ENCODE data around the gene POU6F1. TPM values are rescaled to one million over a fixed set of nuclear protein-coding genes. Genes with fewer than 3 reads are reported as not detected.

The POU6F1 gene
- total and polyA plus RNA-seq, 2 of the 8 experiments (the other 6 are each of a cell fraction or from before 2014, with no cell fraction given), result 5.6 to 8.7 TPM

GRCh38 chr12:51187370-51187987, 30.4 kb downstream of the POU6F1 start:
- no peak overlapping the region for H3K4me2 ChIP-seq (ENCODE audit: insufficient read depth in 1 of 2, low read depth in 2 of 2, low read length in 2 of 2)
- H3K56ac ChIP-seq (replicated peaks; ENCODE audit: insufficient read length, low read depth, low read length), result no peak overlapping the region
- no peak overlapping the region for H3K4me3 ChIP-seq (ENCODE audit: extremely low read depth in 1 of 4, insufficient read depth in 2 of 4, low read depth in 3 of 4, low read length in 4 of 4)
- DNase-seq (ENCODE audit: low read depth in 1 of 2, low spot score in 2 of 2), result no peak
- 82% methylated on average over 5 of the region's 5 CpGs; no CpG with 5 or more reads in 1 of the 2 experiments for WGBS, 2 experiments (ENCODE audit: extremely low coverage in 1 of 2, insufficient coverage in 1 of 2, insufficient read length in 1 of 2, insufficient replicate concordance in 2 of 2, low coverage in 1 of 2, low lambda C conversion rate in 2 of 2, missing lambda C conversion rate in 1 of 2)
- H2BK5ac ChIP-seq (ENCODE audit: low read depth, low read length), result no peak overlapping the region
- H2AK5ac ChIP-seq (ENCODE audit: low read depth, low read length), result no peak overlapping the region
- H4K91ac ChIP-seq (replicated peaks; ENCODE audit: insufficient read length, low read length), result no peak overlapping the region
- H3K79me1 ChIP-seq (ENCODE audit: low read depth, low read length), result no peaks in the 10 kb centered on the region
- H2BK20ac ChIP-seq (ENCODE audit: low read length), result no peak overlapping the region
- H3K23me2 ChIP-seq (ENCODE audit: low read depth, low read length), result no peaks in the 10 kb centered on the region
- H2BK120ac ChIP-seq (replicated peaks; ENCODE audit: low read depth, low read length), result no peak overlapping the region
- FAIRE-seq, result no peak
- H3K27ac ChIP-seq (ENCODE audit: low read depth, low read length), result no peak overlapping the region
- no peak overlapping the region for H4K8ac ChIP-seq (ENCODE audit: extremely low read depth, insufficient read depth, low read length)
- H3K27me3 ChIP-seq (replicated peaks in 1 of 4; ENCODE audit: control insufficient read depth in 3 of 4, extremely low read depth in 1 of 4, insufficient read depth in 3 of 4, low read length in 3 of 4), result no peaks in the 10 kb centered on the region; a peak in 1 of 7 replicates
- no peaks in the 10 kb centered on the region for H3K79me2 ChIP-seq (ENCODE audit: control insufficient read depth in 1 of 2, insufficient read depth in 2 of 2, low read length in 2 of 2)
- no peaks in the 10 kb centered on the region for H3K9me3 ChIP-seq (ENCODE audit: insufficient read depth in 2 of 2, low read depth in 1 of 2, low read length in 1 of 2)
- H3K4me1 ChIP-seq (replicated peaks in 1 of 4; ENCODE audit: control insufficient read depth in 3 of 4, insufficient read depth in 4 of 4, low read length in 3 of 4), result no peaks in the 10 kb centered on the region
- H4K5ac ChIP-seq (ENCODE audit: insufficient read length, low read depth, low read length), result no peak overlapping the region
- no peaks in the 10 kb centered on the region for H4K20me1 ChIP-seq (replicated peaks in 1 of 2; ENCODE audit: control insufficient read depth in 1 of 2, insufficient read depth in 2 of 2, low read length in 2 of 2)
- no peak overlapping the region for H2BK15ac ChIP-seq (ENCODE audit: low read length)
- ChIA-PET POLR2A (ENCODE audit: partially characterized antibody) (interaction anchor here (1.0 to 1.8 kb wide), 2 partner anchors 9 to 51 kb away, joined by 3 to 8 read pairs; partner anchors contain the start of gene DAZAP2), CTCF (ENCODE audit: partially characterized antibody) (interaction anchor here (0.5 to 1.9 kb wide), 6 partner anchors 8 to 58 kb away, joined by 3 to 4 read pairs (median 4); no protein-coding TSS in a partner anchor)
- H3K14ac ChIP-seq (ENCODE audit: insufficient read length), result no peak overlapping the region
- H3K18ac ChIP-seq (ENCODE audit: extremely low read depth, low read length), result no peak overlapping the region
- H3K23ac ChIP-seq (ENCODE audit: insufficient read length), result no peak overlapping the region
- no peak overlapping the region for H2AFZ ChIP-seq (ENCODE audit: low read length)
- no peak overlapping the region for H3K4ac ChIP-seq (replicated peaks; ENCODE audit: insufficient read length, low read depth, low read length)
- no peaks in the 10 kb centered on the region for H3K36me3 ChIP-seq (ENCODE audit: control insufficient read depth in 2 of 4, insufficient read depth in 4 of 4, low read length in 3 of 4)
- H3K9ac ChIP-seq (replicated peaks in 1 of 4; ENCODE audit: extremely low read depth in 1 of 4, low read depth in 3 of 4, low read length in 3 of 4), result no peak overlapping the region
- no peak overlapping the region for H2BK12ac ChIP-seq (ENCODE audit: low read depth, low read length)
- no peak for TF ChIP-seq E2F6 (IDR thresholded peaks at IDR 0.05)
- TF ChIP-seq CTCF (IDR thresholded peaks at IDR 0.05; ENCODE audit: control extremely low read depth in 1 of 3, insufficient read depth in 1 of 3, low read depth in 1 of 3, low read length in 3 of 3), result no peak
- no peak for TF ChIP-seq ASH2L (IDR thresholded peaks at IDR 0.05; ENCODE audit: low read length)
- TF ChIP-seq NANOG (IDR thresholded peaks at IDR 0.05; ENCODE audit: insufficient read depth, low read depth, low read length, poor library complexity, severe bottlenecking), result no peak
- TF ChIP-seq TAF1 (IDR thresholded peaks at IDR 0.05; ENCODE audit: low read depth, low read length), result no peak
- no peak for TF ChIP-seq CTBP2 (IDR thresholded peaks at IDR 0.05; ENCODE audit: borderline replicate concordance, insufficient read depth, insufficient read length, low read length)
- no peak for TF ChIP-seq HDAC2 (IDR thresholded peaks at IDR 0.05; ENCODE audit: borderline replicate concordance in 1 of 2, low read depth in 2 of 2, low read length in 2 of 2)
- TF ChIP-seq PHF8 (conservative IDR thresholded peaks at IDR 0.05; ENCODE audit: low read depth, low read length), result no peak

Data from H1 (cell line).